ENCODE data around the gene ARID1B. TPM values are rescaled to one million over a fixed set of nuclear protein-coding genes. Genes with fewer than 3 reads are reported as not detected.

Gene ARID1B
- total RNA-seq, 4 donors from 2014 or later = 70.5 to 135 (median 78.2) TPM

DNA sequence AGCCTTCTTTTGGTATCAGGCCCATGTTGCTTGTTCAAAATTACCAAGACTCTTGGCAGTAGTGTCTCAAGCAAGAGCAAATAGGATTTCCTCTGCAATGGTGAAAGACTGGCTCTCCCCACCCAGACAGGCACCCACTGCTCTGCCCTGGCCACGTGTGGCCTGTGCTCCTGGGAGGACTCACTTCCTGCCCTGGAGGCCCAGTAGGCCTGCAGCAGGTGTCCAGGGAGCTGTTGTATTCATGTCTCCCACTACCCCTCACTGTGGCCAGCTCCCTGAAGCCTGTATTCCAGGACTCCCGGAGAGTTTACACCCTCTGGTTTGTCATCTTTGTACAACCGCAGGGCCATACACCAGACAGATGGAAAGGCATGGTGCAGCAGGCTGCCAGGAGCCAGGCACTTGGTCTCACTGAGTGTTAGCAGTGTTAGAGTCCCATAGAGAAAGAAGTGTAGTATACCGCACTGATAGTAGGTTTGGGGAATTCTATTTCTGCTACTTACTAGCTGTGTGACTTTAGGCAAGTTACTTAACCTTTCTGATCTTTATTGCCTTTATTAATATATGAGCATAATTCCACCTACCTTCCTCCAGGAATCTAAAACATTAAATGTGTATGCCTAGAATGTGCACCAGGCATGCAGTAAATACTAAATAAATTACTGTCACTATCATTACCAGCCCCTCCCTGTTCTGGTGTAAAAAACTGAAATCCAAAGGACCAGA, 386.4 kb downstream of the ARID1B start:
- no peak for ATAC-seq (ENCODE audit: low FRiP score)
- no peak for DNase-seq (ENCODE audit: low spot score)
- TF ChIP-seq, protein P1, sequence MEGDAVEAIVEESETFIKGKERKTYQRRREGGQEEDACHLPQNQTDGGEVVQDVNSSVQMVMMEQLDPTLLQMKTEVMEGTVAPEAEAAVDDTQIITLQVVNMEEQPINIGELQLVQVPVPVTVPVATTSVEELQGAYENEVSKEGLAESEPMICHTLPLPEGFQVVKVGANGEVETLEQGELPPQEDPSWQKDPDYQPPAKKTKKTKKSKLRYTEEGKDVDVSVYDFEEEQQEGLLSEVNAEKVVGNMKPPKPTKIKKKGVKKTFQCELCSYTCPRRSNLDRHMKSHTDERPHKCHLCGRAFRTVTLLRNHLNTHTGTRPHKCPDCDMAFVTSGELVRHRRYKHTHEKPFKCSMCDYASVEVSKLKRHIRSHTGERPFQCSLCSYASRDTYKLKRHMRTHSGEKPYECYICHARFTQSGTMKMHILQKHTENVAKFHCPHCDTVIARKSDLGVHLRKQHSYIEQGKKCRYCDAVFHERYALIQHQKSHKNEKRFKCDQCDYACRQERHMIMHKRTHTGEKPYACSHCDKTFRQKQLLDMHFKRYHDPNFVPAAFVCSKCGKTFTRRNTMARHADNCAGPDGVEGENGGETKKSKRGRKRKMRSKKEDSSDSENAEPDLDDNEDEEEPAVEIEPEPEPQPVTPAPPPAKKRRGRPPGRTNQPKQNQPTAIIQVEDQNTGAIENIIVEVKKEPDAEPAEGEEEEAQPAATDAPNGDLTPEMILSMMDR (IDR thresholded peaks at IDR 0.05) = no peak

DNA sequence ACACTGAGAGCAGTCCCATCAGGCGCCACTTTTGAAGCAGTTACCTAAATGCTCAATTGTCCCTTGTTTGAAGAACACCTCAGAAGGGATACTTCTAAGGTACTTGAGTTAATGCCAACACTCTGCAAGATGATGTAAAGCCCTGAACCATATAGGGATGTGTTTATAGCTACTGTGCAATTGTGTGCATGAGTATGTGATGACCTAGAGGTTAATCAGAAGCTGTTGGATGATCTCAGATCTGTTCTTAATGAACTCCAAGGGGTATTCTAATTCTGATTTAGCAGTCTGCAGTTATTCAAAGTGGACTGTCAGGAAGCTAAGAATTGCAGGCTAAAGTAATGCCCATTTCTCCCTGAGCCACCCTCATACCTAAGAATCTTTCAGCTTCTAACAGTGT, 387.8 kb downstream of the ARID1B start:
- TF ChIP-seq, protein P1 (IDR thresholded peaks at IDR 0.05) = no peak
- no peak for DNase-seq (ENCODE audit: low spot score)
- ATAC-seq (ENCODE audit: low FRiP score) = no peak

DNA sequence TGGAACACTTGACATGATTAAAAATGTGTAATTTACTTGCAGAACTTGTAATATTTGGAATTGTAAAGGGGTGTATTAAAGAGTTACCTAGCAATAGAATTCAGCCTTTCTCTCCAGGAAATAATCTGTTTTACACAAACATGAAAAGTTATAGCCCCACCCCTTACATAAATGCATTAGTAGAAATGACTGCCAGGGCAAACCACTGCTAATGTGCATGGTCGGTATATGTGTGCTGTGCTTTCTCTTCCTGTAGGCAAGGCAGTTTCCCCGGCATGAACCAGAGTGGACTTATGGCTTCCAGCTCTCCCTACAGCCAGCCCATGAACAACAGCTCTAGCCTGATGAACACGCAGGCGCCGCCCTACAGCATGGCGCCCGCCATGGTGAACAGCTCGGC, 389.6 kb downstream of the ARID1B start:
- TF ChIP-seq, protein P1 (IDR thresholded peaks at IDR 0.05) = no peak
- ATAC-seq (ENCODE audit: low FRiP score) (no peak), DNase-seq (ENCODE audit: low spot score) (no peak)

DNA sequence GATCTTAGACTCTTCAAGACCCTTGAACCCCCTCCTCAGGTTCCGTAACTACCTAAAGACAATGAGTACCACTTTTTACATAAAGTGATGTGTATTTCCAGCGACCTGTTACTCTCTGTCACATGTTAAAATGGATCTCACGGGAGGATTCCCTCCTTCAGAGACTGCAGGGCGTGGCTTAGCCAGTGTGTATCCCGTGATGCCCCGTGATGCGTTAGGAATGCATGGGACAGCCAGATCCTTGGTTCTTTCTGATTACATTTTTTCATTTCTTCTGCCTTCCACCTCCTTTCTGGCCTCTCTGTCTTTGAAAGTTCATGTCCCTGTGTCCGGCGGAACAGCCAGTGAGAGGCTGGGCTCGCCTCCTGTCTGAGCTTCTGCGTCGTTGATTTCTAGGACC, 390.7 kb downstream of the ARID1B start:
- DNase-seq (ENCODE audit: low spot score) = no peak
- ATAC-seq (ENCODE audit: low FRiP score) = no peak
- TF ChIP-seq, protein P1 (IDR thresholded peaks at IDR 0.05) = no peak

DNA sequence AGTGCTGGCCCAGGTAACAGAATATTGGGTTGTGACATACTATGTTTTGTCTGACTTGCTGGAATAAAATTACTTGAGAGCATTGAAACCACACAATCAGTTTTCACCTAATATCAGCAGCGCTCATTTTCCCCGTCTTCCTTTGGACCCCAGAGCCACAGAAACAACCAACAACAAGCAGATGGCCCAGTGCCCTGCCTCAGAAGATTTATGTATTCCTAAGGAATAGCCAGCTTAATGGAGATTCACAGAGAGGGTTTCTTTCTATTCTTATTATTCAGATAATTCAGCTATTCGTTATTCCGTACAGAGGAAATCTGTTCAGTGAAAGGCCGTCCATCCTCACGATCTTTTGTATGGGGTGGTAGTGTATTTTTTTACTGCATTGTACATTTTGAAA, 391.3 kb downstream of the ARID1B start:
- TF ChIP-seq, protein P1 (IDR thresholded peaks at IDR 0.05) = no peak
- ATAC-seq (ENCODE audit: low FRiP score) = no peak
- no peak for DNase-seq (ENCODE audit: low spot score)

DNA sequence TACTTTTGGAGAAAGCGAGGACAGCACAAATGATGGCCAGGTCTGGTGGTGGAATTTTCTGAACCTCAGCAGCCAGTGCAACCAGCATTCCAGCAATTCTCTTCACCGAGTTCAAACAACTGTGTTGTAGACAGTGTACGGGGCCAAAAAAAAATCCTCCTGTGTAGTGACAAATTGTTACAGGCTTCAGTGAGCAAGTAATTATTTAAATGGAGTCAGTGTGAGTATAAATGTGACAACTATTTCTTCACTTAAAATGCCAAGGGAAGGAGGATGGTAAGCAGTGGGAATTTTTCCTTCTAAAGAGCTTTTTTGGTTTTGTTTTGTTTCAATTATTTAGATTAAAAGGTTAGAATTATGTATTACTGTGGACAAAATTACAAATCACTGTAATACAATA, 392.0 kb downstream of the ARID1B start:
- ATAC-seq (ENCODE audit: low FRiP score) (no peak), DNase-seq (ENCODE audit: low spot score) (no peak)
- TF ChIP-seq, protein P1 (IDR thresholded peaks at IDR 0.05) = no peak

DNA sequence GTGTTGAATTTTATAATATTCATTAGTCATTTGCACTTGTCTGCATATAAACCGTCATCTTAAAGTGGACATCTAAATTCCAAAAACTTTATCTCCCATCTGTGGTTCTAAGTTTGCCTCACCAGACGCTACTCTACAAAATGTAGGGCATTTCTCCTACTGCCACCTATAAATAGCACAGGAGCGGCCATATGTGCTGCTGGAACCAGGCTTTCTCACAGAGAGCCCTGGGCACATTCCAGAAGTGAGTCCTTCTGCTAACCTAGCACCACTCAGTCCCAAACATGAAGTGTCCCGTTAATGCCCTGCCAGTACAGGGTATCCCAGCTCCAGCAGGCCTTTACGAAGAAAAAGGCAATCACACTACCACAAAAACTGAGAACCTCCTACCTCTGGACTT, 392.5 kb downstream of the ARID1B start:
- no peak for DNase-seq (ENCODE audit: low spot score)
- ATAC-seq (ENCODE audit: low FRiP score) = no peak
- TF ChIP-seq, protein P1 (IDR thresholded peaks at IDR 0.05) = no peak
